Skeletal muscle tissue (tissue), 4 donors: ENCODE data around the gene MET. TPM values are rescaled to one million over a fixed set of nuclear protein-coding genes. Genes with fewer than 3 reads are reported as not detected.

Source experiments
- H3K27ac ChIP-seq: one replicate; pipeline ENCODE4 v1.7.0; 2013; ENCODE audit warnings: mild to moderate bottlenecking, low read depth, low read length, inconsistent platforms
- H3K27me3 ChIP-seq, 3 donors: one replicate each; pipeline ENCODE4 v1.7.0; 2013; ENCODE audit warnings: low read length in 3 of 3; ENCODE audit not compliant: control insufficient read depth in 3 of 3, insufficient read depth in 3 of 3
- H3K36me3 ChIP-seq, 3 donors: one replicate each; pipeline ENCODE4 v1.7.0; 2013; ENCODE audit warnings: low read length in 3 of 3; ENCODE audit not compliant: control insufficient read depth in 3 of 3, insufficient read depth in 3 of 3
- H3K4me1 ChIP-seq, 3 donors: one replicate each; pipeline ENCODE4 v1.7.0; 2013; ENCODE audit warnings: low read length in 3 of 3, mild to moderate bottlenecking in 3 of 3; ENCODE audit not compliant: control insufficient read depth in 3 of 3, insufficient read depth in 3 of 3
- H3K4me3 ChIP-seq, 3 donors: one replicate each; pipeline ENCODE4 v1.7.0; 2013; ENCODE audit warnings: low read length in 3 of 3
- H3K9ac ChIP-seq, 3 donors: one replicate each; pipeline ENCODE4 v1.7.0; 2013; ENCODE audit warnings: low read length in 3 of 3, mild to moderate bottlenecking in 3 of 3, moderate library complexity in 2 of 3, low read depth in 1 of 3
- H3K9me3 ChIP-seq, 3 donors: one replicate each; pipeline ENCODE4 v1.7.0; 2013; ENCODE audit warnings: low read length in 3 of 3; ENCODE audit not compliant: control insufficient read depth in 3 of 3
- total RNA-seq: library from RNA; depleted of rRNA; stranded (reverse); fragments of >200 nt; gene quantifications from one replicate; pipeline ENCODE4 v1.2.3, GENCODE V29; 2014
- donor health status: Osteomylitis.

MET gene
- total RNA-seq, 1 donor from 2014 or later, result 26.1 TPM

DNA sequence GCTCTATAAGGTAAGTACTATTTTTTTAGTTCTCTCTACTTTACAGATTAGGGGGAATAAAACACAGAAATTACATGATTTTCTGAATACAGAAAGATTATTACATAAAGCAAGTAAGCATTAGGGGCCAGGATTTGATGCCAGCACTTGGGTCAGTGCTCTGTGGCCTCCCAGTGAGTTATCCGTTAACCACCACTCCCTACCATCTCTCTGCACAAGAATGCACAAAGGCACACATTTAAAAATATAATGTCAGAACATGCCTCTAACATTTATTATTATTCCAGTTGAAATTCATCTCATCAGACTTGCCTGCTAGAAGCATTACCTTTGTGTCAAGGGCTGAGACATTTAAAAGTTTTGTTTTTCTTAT is 59.0 kb downstream of the MET start:
- H3K36me3 ChIP-seq, result no peaks in the 10 kb centered on the region
- H3K4me3 ChIP-seq, result no peak overlapping the region
- H3K4me1 ChIP-seq, result peaks cover 22 to 38% (median 25%) of the 10 kb centered on the region in 3 donors
- no peaks in the 10 kb centered on the region for H3K9me3 ChIP-seq
- no peak overlapping the region for H3K27ac ChIP-seq
- H3K9ac ChIP-seq, result no peak overlapping the region
- no peaks in the 10 kb centered on the region for H3K27me3 ChIP-seq

DNA sequence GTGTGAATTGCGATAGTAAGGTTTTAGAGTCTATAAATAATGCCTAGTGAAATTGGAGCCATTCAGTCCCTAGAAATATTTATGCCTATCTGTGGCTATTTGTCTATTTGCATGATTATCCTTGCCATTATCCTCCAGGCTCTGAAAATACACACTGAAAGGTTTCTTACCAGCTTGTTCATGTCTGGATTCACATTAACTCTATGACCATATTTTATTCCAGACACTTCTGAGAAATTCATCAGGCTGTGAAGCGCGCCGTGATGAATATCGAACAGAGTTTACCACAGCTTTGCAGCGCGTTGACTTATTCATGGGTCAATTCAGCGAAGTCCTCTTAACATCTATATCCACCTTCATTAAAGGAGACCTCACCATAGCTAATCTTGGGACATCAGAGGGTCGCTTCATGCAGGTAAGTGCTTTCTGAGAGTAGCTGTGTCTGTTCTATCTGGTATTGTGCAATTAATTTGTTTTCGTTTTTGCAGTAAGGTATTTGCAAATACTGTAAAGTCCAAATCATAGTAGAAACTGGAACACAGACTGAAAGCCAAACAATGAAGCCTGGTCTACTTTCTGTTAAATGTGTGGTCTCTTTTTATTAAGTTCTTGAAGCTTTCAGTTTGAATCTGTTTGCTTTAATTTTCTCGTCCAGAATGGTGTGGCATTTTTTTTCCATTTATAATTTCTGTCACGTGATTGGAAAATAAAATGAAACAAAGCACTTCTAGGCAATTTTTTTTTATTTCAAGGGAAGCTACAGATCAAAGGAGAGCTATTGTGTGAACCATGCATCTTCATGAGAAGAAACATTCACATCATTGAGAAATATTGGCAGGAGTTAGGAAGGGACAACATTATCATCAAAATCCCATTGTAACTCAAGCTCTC is 59.7 kb downstream of the MET start:
- H3K4me1 ChIP-seq, result peaks cover 16 to 32% (median 20%) of the 10 kb centered on the region in 3 donors
- no peak overlapping the region for H3K27ac ChIP-seq
- H3K4me3 ChIP-seq, result no peak overlapping the region
- no peaks in the 10 kb centered on the region for H3K27me3 ChIP-seq
- H3K36me3 ChIP-seq, result no peaks in the 10 kb centered on the region
- H3K9ac ChIP-seq, result no peak overlapping the region
- H3K9me3 ChIP-seq, result no peaks in the 10 kb centered on the region

DNA sequence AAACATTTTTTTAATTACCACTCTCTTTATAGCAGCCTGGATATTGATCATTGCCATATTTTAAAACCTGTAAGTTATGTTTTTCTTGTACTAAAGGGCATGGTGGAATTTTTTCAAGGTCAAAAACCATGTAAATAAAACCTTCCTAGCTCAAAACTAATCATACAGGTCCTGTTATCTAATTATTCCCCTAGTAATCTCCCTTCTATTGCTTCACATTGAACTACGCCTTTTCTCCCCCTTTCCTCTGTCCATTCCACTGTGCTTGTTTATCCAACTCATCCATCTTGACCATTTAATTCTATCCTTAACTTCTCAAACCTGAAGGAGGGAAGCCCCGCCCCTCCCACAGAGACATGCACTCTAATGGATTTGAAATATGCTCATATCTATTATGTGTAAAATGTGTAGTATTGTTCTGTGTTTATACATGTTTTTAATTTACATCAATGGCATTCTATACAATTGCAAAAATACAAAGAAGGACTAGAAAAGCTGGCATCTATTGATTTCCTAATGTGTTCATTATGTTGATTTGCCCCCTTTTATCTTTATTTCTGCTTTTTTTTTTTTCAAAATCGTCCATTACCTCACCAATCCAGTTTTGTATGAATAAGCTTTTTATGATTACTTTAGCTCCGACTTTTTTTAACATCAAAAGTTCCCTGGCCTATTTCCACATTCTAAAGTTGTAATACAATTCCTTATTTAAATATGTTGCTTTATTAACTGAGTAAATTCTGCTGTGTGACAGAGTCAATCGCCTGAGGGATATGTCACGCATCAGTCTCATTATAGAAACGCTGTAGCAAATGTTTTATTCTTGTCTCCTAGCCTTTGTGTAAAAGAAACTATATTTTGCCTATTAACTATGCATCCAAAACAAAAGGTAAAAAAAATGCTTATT is 61.0 kb downstream of the MET start:
- no peak overlapping the region for H3K27ac ChIP-seq

DNA sequence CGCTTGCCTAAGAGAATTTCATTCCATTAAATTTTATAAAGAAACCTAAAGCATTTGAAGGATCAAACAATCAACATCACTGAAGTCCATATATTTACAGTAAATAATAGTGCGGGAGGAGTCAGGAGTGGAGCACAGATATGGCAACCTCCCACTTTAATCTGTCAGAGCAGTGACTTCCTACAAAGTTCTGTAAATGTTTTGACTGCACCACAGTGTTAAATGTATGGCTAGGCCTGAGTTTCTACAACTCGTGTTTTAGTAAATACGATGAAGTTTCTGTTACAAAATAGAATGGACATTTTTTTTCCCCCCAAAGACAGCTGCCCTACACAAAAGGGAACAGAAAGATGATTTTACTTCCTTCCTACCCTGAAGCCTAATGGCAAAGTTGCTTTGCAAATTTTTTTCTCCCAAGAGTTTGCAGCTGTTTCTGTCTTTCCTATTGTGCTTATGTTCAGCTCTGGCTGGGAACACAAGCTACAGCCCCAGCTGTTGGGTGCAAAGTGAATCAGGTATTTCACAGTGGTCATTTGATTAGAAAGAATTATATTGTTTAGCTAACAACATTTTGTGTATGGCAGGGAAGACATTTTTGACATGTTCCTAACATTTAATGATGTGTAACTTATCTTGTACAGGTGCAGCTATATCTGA is 62.1 kb downstream of the MET start:
- Histone ChIP-seq H3K36me3 (no peaks in the 10 kb centered on the region), H3K4me3 (no peak overlapping the region), H3K9ac (no peak overlapping the region), H3K27me3 (no peaks in the 10 kb centered on the region), H3K27ac (no peak overlapping the region), H3K4me1 (peaks cover 4 to 26% (median 11%) of the 10 kb centered on the region in 3 donors), H3K9me3 (no peaks in the 10 kb centered on the region)

More for the DNA sequence above, 61.0 kb downstream of the MET start:
- Histone ChIP-seq H3K27me3 (no peaks in the 10 kb centered on the region), H3K4me1 (peaks cover 4 to 26% (median 11%) of the 10 kb centered on the region in 3 donors), H3K9me3 (no peaks in the 10 kb centered on the region), H3K9ac (no peak overlapping the region), H3K36me3 (no peaks in the 10 kb centered on the region), H3K4me3 (no peak overlapping the region)

DNA sequence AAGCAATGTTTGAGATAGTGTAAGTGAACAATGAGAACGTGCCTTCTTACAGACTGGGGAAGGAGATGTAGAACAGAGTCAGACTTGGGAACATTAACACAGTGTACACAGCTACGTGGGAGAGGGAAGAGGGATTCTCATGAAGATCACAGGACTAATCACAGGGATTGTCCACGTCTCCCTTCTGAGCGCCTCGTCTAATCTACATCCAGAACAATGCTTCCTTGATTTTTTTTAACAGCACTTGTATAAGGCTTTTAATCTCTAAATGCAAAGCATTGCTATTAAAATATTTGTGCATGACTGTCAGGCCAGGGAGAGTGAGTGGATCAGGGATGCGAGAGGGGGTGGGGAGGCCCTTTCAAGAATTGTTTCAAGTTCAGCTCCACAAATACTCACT is 62.7 kb downstream of the MET start:
- Histone ChIP-seq H3K9ac (no peak overlapping the region), H3K27ac (no peak overlapping the region), H3K27me3 (no peaks in the 10 kb centered on the region), H3K9me3 (no peaks in the 10 kb centered on the region), H3K4me1 (peaks cover 4 to 26% (median 11%) of the 10 kb centered on the region in 3 donors), H3K36me3 (no peaks in the 10 kb centered on the region), H3K4me3 (no peak overlapping the region)

DNA sequence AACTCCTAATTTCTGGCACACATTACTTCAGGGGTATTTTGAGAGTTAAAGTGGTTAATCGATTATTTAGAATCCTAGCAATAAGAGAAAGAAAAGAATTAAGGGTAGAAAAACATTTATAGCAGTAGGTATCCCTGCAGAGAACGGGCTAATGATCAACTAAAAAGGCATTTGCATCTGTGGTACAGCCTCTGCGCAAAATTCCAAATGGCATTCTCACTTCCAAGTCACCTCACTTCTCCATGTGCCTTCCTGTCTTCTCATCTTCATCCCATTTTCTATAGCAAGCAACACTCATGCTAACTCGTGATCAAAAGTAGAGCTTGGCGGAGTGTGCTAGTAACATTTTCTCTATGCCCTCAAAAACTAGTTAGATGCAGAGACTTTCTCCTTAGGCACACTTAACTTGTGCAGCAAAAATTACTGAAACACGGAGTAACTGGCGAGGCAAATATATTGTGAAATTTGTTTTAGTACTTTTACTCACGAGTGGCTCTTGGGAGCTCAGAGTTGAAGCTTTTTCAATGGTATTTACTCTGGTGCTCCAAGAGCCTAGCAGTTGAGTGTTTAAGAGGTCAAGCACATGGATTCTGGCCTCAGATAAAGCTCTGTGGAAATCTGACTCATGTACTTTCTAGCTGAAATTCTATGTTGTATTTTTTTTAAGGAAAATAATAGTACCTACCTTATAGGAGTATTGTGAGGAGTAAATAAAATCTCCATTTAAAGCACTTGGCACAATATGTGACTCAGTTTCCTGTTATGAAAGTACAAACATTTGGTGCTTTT is 65.1 kb downstream of the MET start:
- Histone ChIP-seq H3K27me3 (no peaks in the 10 kb centered on the region), H3K36me3 (peaks cover 4 to 12% (median 6%) of the 10 kb centered on the region in 3 donors), H3K9me3 (no peaks in the 10 kb centered on the region), H3K4me3 (no peak overlapping the region), H3K4me1 (peaks cover 0 to 14% (median 3%) of the 10 kb centered on the region in 3 donors), H3K27ac (no peak overlapping the region), H3K9ac (no peak overlapping the region)

DNA sequence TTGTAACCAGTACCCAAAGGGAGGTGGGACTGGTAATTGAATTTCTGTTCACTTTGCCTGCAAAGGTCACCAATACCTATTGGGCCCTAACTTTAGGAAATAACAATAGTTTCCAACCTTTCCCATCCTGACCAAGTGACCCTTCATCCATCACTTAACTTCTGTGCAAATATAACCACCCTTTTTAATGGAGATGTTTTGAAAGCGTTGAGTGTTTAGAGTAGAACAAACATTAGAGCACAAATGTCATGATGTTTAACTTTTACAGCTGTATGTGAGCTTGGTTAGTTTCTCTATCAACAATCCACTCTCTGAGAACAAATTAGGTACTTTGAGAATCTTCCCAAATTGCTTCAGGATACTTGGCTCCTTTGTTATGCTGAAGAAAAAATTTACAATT is 66.4 kb downstream of the MET start:
- H3K4me1 ChIP-seq, result peaks cover 0 to 14% (median 3%) of the 10 kb centered on the region in 3 donors
- no peak overlapping the region for H3K4me3 ChIP-seq
- peaks cover 4 to 12% (median 6%) of the 10 kb centered on the region in 3 donors for H3K36me3 ChIP-seq
- no peak overlapping the region for H3K27ac ChIP-seq
- H3K27me3 ChIP-seq, result no peaks in the 10 kb centered on the region
- H3K9me3 ChIP-seq, result no peaks in the 10 kb centered on the region
- H3K9ac ChIP-seq, result no peak overlapping the region

DNA sequence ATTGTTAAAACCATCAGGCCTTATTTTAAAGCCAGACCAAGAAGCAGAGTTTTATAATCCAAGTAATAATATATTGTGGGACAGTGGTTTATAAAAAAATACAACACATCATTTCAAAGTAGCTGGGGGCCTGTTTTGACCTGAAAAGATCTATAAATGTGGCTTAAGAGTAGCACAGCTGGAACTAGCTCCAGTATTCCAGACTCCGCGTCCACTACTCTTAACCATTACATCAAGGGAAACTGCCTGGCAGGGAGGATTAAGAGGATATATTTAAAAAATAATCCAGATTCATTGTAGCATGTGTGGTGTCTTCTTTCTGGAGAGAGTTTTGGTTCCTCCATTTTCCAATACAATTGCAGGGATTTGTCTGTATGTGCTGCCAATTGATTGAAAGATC is 67.3 kb downstream of the MET start:
- Histone ChIP-seq H3K9ac (no peak overlapping the region), H3K36me3 (peaks cover 4 to 12% (median 6%) of the 10 kb centered on the region in 3 donors), H3K4me1 (peaks cover 0 to 11% (median 3%) of the 10 kb centered on the region in 3 donors), H3K27me3 (no peaks in the 10 kb centered on the region), H3K27ac (no peak overlapping the region), H3K9me3 (no peaks in the 10 kb centered on the region), H3K4me3 (no peak overlapping the region)

DNA sequence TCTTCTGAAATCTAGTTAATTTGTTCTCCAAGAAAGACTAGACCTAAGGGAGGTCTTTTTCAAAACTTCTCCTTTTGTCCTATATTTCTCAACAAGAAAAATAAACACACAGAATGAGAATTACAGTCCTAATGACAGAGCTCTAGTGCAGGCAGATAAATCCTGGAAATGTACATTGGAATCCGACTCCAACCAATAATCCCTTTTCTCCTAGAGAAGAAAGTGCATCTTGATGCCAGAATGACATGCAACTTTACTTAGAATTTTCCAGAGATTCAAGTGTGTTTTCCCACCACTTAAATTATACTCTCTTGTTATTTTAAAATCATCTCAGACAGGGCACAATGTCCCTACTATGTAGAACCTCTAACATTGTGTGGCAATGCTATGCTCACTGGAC is 68.2 kb downstream of the MET start:
- Histone ChIP-seq H3K9ac (no peak overlapping the region), H3K36me3 (peaks cover 4 to 12% (median 6%) of the 10 kb centered on the region in 3 donors), H3K4me3 (no peak overlapping the region), H3K4me1 (peaks cover 0 to 7% (median 3%) of the 10 kb centered on the region in 3 donors), H3K27ac (no peak overlapping the region), H3K9me3 (no peaks in the 10 kb centered on the region), H3K27me3 (no peaks in the 10 kb centered on the region)
